NCI-H1417 treated with DMSO at 0.1 percent for 48 hours (cell line): Measurements from ENCODE around the gene MXI1.

ENCODE experiments used
- DNase-seq: peaks from one replicate; lab custom pipeline; 2025; lab: John Stamatoyannopoulos, UW

Gene MXI1

GRCh38 chr10:110215286-110216170 lies 8.1 kb downstream of the MXI1 start:
- no peak for DNase-seq

GRCh38 chr10:110216240-110216639 lies 8.8 kb downstream of the MXI1 start:
- no peak for DNase-seq

- DNase-seq, result no peak
Measured at GRCh38 chr10:110216942-110217661, 9.7 kb downstream of the MXI1 start.

GRCh38 chr10:110217662-110218008 lies 10.2 kb downstream of the MXI1 start:
- DNase-seq, result no peak

- DNase-seq, result no peak
Measured at GRCh38 chr10:110218632-110219031, 11.2 kb downstream of the MXI1 start.

GRCh38 chr10:110219884-110220283 lies 12.5 kb downstream of the MXI1 start:
- DNase-seq, result no peak

GRCh38 chr10:110220398-110220797 lies 13.0 kb downstream of the MXI1 start:
- DNase-seq, result no peak

GRCh38 chr10:110221044-110221720 lies 13.8 kb downstream of the MXI1 start:
- DNase-seq, result no peak

GRCh38 chr10:110221721-110222261 lies 14.4 kb downstream of the MXI1 start:
- DNase-seq, result no peak

- DNase-seq, result no peak
Measured at GRCh38 chr10:110222641-110223297, 15.4 kb downstream of the MXI1 start.

- no peak for DNase-seq
Measured at GRCh38 chr10:110223298-110223925, 16.0 kb downstream of the MXI1 start.

GRCh38 chr10:110224992-110225391 lies 17.6 kb downstream of the MXI1 start:
- DNase-seq, result no peak

- DNase-seq, result no peak
Measured at GRCh38 chr10:110225441-110225755, 18.0 kb downstream of the MXI1 start.

- peak; percentile 15 for DNase-seq
Measured at GRCh38 chr10:110225756-110226542, 18.5 kb downstream of the MXI1 start.

- no peak for DNase-seq
Measured at GRCh38 chr10:110226543-110226925, 19.1 kb downstream of the MXI1 start.

GRCh38 chr10:110226926-110227641 lies 19.7 kb downstream of the MXI1 start:
- DNase-seq, result no peak

GRCh38 chr10:110228066-110228465 lies 20.7 kb downstream of the MXI1 start:
- DNase-seq, result no peak

GRCh38 chr10:110229155-110229554 lies 21.8 kb downstream of the MXI1 start:
- DNase-seq, result no peak

- no peak for DNase-seq
Measured at GRCh38 chr10:110233846-110234245, 26.4 kb downstream of the MXI1 start.

GRCh38 chr10:110237894-110238480 lies 30.6 kb downstream of the MXI1 start:
- no peak for DNase-seq
